GM23248 (cell line): Measurements from ENCODE around the gene SLC6A11. TPM values are rescaled to one million over a fixed set of nuclear protein-coding genes. Genes with fewer than 3 reads are reported as not detected.

Experiments used
- DNase-seq: peaks from one replicate; pipeline ENCODE4 v3.0.0-alpha.2; 2015
- H2AFZ ChIP-seq: fragments of 200-600 bp; sonication (generic); 2 replicates; pipeline ENCODE4 v1.6.1; 2016; ENCODE audit warnings: antibody characterized with exemption
- H3F3A ChIP-seq: fragments of 200-600 bp; sonication (generic); 2 replicates; pipeline ENCODE4 v1.6.1; 2016; ENCODE audit warnings: mild to moderate bottlenecking, antibody characterized with exemption, mixed run types; ENCODE audit not compliant: insufficient read depth
- H3K27ac ChIP-seq: fragments of 200-600 bp; sonication (generic); 2 replicates; pipeline ENCODE4 v1.5.1; 2016; ENCODE audit warnings: mild to moderate bottlenecking
- H3K27me3 ChIP-seq: fragments of 200-600 bp; sonication (generic); replicated peaks from 2 replicates; pipeline ENCODE4 v1.6.1; 2016; ENCODE audit warnings: mild to moderate bottlenecking; ENCODE audit not compliant: insufficient read depth
- H3K36me3 ChIP-seq: fragments of 200-600 bp; sonication (generic); 2 replicates; pipeline ENCODE4 v1.6.1; 2016; ENCODE audit warnings: low read depth, mild to moderate bottlenecking
- H3K4me1 ChIP-seq: fragments of 200-600 bp; sonication (generic); 2 replicates; pipeline ENCODE4 v1.6.1; 2016; ENCODE audit warnings: mild to moderate bottlenecking; ENCODE audit not compliant: insufficient read depth
- H3K4me2 ChIP-seq: fragments of 200-600 bp; sonication (generic); one replicate; pipeline ENCODE4 v1.6.1; 2016; ENCODE audit warnings: mild to moderate bottlenecking; ENCODE audit not compliant: unreplicated experiment
- H3K4me3 ChIP-seq: fragments of 200-600 bp; sonication (generic); 2 replicates; pipeline ENCODE4 v1.5.1; 2016; ENCODE audit warnings: mild to moderate bottlenecking
- H3K79me2 ChIP-seq: fragments of 200-600 bp; sonication (generic); 2 replicates; pipeline ENCODE4 v1.6.1; 2016; ENCODE audit warnings: mild to moderate bottlenecking; ENCODE audit not compliant: insufficient read depth
- H3K9ac ChIP-seq: fragments of 200-600 bp; sonication (generic); 2 replicates; pipeline ENCODE4 v1.6.1; 2016; ENCODE audit warnings: mild to moderate bottlenecking
- H3K9me2 ChIP-seq: fragments of 200-600 bp; sonication (generic); 2 replicates; pipeline ENCODE4 v1.6.1; 2016; ENCODE audit warnings: mixed run types, mild to moderate bottlenecking, moderate library complexity; ENCODE audit not compliant: insufficient read depth
- H3K9me3 ChIP-seq: fragments of 200-600 bp; sonication (generic); one replicate; pipeline ENCODE4 v1.6.1; 2017; ENCODE audit warnings: low read depth
- H4K20me1 ChIP-seq: fragments of 200-600 bp; sonication (generic); 2 replicates; pipeline ENCODE4 v1.6.0; 2016; ENCODE audit not compliant: insufficient read depth
- EZH2 ChIP-seq: fragments of 200-600 bp; sonication (generic); IDR thresholded peaks from 2 replicates; pipeline ENCODE4 v1.6.1; 2018; ENCODE audit warnings: antibody characterized with exemption, mild to moderate bottlenecking; ENCODE audit not compliant: insufficient read depth, poor library complexity, severe bottlenecking
- EZH2phosphoT487 ChIP-seq: fragments of 200-600 bp; sonication (generic); IDR thresholded peaks from 2 replicates; pipeline ENCODE4 v1.6.1; 2018; ENCODE audit warnings: antibody characterized with exemption, moderate library complexity, mild to moderate bottlenecking, low read depth; ENCODE audit not compliant: insufficient read depth
- WGBS, 2 experiments: methylation state at CpG; one replicate each; pipeline ENCODE4 v1.1.6; 2015 to 2017; ENCODE audit warnings: low lambda C conversion rate in 2 of 2, low coverage in 1 of 2; ENCODE audit errors: missing lambda C conversion rate in 2 of 2; 5-methylcytosine and 5-hydroxymethylcytosine counted together
- in situ Hi-C: fragments of 300-500 bp; cut with MboI; formaldehyde crosslinking; loops from 2 replicates; pipeline ENCODE4 v1.15.0; 2020
- polyA plus RNA-seq: library from polyadenylated mRNA; unstranded; fragments of >200 nt; fragmentation: Nextera tagmentation; extraction: Ambion mirVana; gene quantifications from 2 replicates; pipeline ENCODE4 v1.2.1, GENCODE V29; 2016
- total RNA-seq: library from RNA; depleted of rRNA; stranded (reverse); fragments of >200 nt; shearing (Covaris generic); gene quantifications from 2 replicates; pipeline ENCODE4 v1.2.3, GENCODE V29; 2014

The SLC6A11 gene
- total and polyA plus RNA-seq, 2 experiments from 2014 or later, result not detected

DNA sequence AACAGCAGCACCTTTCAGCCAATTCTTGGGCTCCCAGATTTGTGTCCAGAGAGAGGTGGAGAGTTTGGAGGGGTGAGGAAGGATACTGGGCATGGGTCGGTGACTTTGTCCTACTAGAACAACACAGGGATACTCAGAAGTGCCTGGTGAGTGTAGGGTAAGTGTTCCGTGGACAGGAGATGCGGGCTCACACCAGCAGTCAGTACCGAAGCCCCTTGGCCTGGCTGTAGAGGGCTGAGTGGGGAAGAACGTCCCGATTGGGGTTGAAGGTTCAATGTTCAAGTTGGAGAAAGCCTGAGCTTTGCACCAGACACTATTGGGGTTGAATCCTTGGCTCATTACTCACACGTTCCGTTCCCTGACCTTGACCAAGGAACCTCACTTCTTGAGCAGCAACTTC lies 40.8 kb upstream of the SLC6A11 start:
- Histone ChIP-seq H3K4me3 (no peak overlapping the region), H3K27me3 (no peaks in the 10 kb centered on the region), H4K20me1 (no peaks in the 10 kb centered on the region), H2AFZ (no peak overlapping the region), H3F3A (no peaks in the 10 kb centered on the region), H3K9me2 (no peaks in the 10 kb centered on the region), H3K4me1 (no peaks in the 10 kb centered on the region), H3K27ac (no peak overlapping the region), H3K9me3 (no peaks in the 10 kb centered on the region), H3K4me2 (no peak overlapping the region), H3K79me2 (no peaks in the 10 kb centered on the region), H3K36me3 (no peaks in the 10 kb centered on the region), H3K9ac (no peak overlapping the region)
- WGBS, 2 experiments, result 43 to 47% methylated on average over 8 of the region's 8 CpGs
- in situ Hi-C loops, result no loop called here
- no peak for DNase-seq
- TF ChIP-seq EZH2phosphoT487, result no peak
- no peak for TF ChIP-seq EZH2

DNA sequence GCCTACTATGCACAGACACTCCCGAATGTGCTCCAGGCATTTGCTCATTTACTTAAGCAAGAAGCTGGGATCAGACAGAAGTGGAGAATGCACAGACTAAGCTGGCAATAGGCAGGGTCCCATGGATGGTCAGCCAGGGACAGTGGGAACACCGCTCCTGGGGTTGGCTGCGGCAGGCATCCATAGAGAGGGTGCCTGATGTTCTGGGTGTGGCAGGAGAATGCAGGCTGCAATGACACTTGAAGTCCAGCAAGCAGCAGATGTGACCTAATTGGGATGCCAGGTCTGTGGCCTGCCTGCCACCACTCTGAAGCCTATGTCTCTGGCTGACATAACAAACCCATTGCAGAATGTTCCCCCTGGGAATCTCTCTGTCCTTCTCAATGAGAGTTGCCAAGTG lies 40.2 kb upstream of the SLC6A11 start:
- no peaks in the 10 kb centered on the region for H3K79me2 ChIP-seq
- DNase-seq, result no peak
- H2AFZ ChIP-seq, result no peak overlapping the region
- H3K9me2 ChIP-seq, result no peaks in the 10 kb centered on the region
- H3K4me2 ChIP-seq, result no peak overlapping the region
- WGBS, 2 experiments, result 2 to 4% methylated on average over 3 of the region's 3 CpGs
- H3K4me3 ChIP-seq, result no peak overlapping the region
- no peak overlapping the region for H3K9ac ChIP-seq
- no peaks in the 10 kb centered on the region for H3K27me3 ChIP-seq
- H3K27ac ChIP-seq, result no peak overlapping the region
- no peaks in the 10 kb centered on the region for H3K9me3 ChIP-seq
- no peaks in the 10 kb centered on the region for H3K36me3 ChIP-seq
- H3K4me1 ChIP-seq, result no peaks in the 10 kb centered on the region
- in situ Hi-C loops, result no loop called here
- no peaks in the 10 kb centered on the region for H3F3A ChIP-seq
- TF ChIP-seq EZH2phosphoT487, result no peak
- no peak for TF ChIP-seq EZH2
- H4K20me1 ChIP-seq, result no peaks in the 10 kb centered on the region

GRCh38 chr3:10777627-10778026 lies 38.4 kb upstream of the SLC6A11 start:
- no peak for DNase-seq
- no peak overlapping the region for H3K4me2 ChIP-seq
- no peaks in the 10 kb centered on the region for H3K9me2 ChIP-seq
- H2AFZ ChIP-seq, result no peak overlapping the region
- H3K27ac ChIP-seq, result no peak overlapping the region
- no peaks in the 10 kb centered on the region for H3K36me3 ChIP-seq
- H3K79me2 ChIP-seq, result no peaks in the 10 kb centered on the region
- H3K4me1 ChIP-seq, result no peaks in the 10 kb centered on the region
- 25 to 48% methylated on average over 2 of the region's 2 CpGs for WGBS, 2 experiments
- no peak overlapping the region for H3K4me3 ChIP-seq
- no peaks in the 10 kb centered on the region for H4K20me1 ChIP-seq
- in situ Hi-C loops, result no loop called here
- H3K9me3 ChIP-seq, result no peaks in the 10 kb centered on the region
- no peak for TF ChIP-seq EZH2
- TF ChIP-seq EZH2phosphoT487, result no peak
- no peak overlapping the region for H3K9ac ChIP-seq
- H3K27me3 ChIP-seq, result no peaks in the 10 kb centered on the region
- H3F3A ChIP-seq, result no peaks in the 10 kb centered on the region

GRCh38 chr3:10778492-10779292 lies 37.3 kb upstream of the SLC6A11 start:
- no peaks in the 10 kb centered on the region for H4K20me1 ChIP-seq
- H3K4me1 ChIP-seq, result no peaks in the 10 kb centered on the region
- no peaks in the 10 kb centered on the region for H3K36me3 ChIP-seq
- in situ Hi-C loops, result no loop called here
- H3K4me2 ChIP-seq, result no peak overlapping the region
- no peaks in the 10 kb centered on the region for H3K79me2 ChIP-seq
- no peaks in the 10 kb centered on the region for H3F3A ChIP-seq
- H3K4me3 ChIP-seq, result no peak overlapping the region
- H3K27me3 ChIP-seq, result no peaks in the 10 kb centered on the region
- no peak overlapping the region for H3K27ac ChIP-seq
- no peaks in the 10 kb centered on the region for H3K9me2 ChIP-seq
- no peak overlapping the region for H3K9ac ChIP-seq
- TF ChIP-seq EZH2phosphoT487, result no peak
- TF ChIP-seq EZH2, result no peak
- no peak overlapping the region for H2AFZ ChIP-seq
- H3K9me3 ChIP-seq, result no peaks in the 10 kb centered on the region
- DNase-seq, result no peak
- 45 to 50% methylated on average over 8 of the region's 8 CpGs for WGBS, 2 experiments
